HCEC 1CT (cell line): ENCODE results near the gene SEMA6B.

Experiments used
- DNase-seq: peaks from one replicate; pipeline ENCODE4 v3.0.0-alpha.2; 2017

The SEMA6B gene

DNA sequence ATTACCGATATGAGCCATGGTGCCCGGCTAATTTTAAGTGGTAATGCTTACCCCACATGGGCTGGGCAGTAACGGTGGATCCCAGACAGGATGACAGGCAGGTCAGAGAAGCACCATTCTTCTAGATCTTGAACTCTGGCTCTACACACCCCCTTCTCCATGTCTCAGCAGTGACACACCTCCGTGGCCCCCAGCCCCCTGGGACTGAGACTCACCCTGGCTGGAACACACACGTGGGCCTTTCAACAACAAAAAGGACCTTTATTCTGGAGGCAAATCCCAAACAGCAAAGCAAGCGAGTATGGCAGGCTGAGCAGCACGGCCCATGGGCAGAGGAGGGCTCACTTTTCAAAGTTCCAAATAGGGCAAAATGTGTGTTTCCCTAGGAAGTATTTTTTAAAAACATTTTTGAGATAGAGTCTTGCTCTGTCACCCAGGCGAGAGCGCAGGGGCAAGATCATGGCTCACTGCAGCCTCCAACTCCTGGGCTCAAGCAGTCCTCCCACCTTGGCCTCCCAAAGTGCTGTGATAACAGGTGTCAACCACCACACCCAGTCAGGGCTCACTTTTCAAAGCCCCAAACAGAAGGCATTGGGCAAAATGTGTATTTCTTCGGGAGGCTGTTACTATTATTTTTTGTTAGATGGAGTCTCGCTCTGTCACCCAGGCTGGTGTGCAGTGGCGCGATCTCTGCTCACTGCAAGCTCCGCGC is 37.0 kb downstream of the SEMA6B start:
- no peak for DNase-seq

DNA sequence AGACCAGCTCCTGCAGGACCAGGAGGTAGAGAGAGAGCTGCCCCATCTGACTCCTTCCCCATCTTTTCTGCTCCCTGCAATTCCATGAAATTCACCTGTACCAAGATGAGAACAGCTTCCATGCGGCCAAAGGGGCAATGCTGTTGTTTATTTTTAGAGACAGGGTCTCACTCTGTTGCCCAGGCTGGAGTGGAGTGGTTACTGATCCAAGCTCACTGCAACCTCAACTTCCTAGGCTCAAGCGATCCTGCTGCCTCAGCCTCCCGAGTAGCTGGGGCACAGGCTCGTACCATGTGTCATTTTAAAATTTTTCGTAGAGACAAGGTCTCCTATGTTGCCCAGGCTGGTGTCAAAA is 37.6 kb downstream of the SEMA6B start:
- no peak for DNase-seq

DNA sequence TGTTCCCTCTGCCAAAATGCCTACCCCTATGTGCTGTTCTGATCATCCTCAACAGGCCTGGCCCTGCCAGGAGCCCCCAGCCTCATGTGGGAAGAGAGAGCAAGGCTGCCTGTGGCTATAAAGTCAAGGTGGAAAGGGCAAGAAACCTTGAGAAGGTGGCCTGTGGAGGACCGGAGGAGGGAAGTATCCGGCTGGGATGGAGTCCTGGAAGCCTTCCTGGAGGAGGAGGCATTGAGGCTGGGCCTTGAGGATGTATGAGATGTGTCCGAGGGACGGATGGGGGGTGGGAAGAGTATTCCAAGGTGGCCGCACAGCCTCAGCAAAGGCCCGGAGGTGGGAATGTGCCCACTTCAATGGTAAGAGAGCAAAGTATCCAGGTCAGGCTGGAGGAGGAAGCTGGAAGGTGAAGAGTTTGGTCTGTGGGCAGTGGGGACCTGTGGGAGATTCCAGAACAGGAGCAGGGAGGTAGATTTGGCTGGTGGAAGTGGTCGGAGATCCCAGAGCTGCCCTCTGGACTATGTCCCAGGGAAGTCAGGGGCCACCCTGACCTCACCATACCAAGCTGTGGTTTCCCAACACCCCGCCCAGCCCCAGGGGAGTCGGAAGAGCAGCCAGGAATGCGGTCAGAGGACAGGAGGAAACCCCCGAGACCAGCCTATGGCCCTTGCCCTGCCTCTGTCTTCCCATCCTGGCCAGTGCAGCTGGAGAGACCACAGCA is 38.2 kb downstream of the SEMA6B start:
- no peak for DNase-seq

DNA sequence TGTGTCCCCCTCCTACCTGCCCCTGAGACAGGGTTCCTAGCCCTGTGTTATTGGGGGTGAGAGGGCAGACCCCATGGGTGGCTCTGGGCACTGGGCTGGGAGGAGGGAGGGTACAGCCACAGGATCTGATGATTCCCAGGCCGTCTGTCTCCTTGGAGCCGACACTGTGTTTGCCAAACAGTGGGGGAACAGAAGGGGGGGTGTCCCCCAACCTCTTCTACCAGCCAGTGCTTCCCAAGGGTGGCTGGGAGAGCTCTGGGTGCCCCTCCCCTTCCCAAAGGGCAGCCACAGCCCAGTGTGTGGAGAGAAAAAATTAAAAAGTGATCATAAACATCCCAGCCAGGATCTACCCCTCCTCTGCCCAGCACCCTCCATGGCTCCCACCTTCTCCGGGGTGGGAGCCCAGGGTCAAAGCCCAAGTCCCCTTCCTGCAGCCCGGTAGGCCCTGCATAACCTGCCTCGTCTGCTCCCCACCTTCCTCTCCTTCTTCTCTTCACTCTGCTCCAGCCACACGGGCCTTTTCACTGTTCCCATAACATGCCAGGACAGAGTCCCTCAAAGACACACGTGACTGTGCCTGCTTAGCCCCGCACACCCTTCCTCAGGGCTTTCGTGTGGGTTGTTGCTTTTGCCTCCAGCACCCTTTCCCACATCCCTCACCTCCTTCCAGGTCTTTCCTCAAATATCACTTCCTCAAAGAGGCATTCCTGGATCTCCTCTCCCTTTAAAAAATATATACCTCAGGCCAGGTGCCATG is 39.8 kb downstream of the SEMA6B start:
- no peak for DNase-seq

DNA sequence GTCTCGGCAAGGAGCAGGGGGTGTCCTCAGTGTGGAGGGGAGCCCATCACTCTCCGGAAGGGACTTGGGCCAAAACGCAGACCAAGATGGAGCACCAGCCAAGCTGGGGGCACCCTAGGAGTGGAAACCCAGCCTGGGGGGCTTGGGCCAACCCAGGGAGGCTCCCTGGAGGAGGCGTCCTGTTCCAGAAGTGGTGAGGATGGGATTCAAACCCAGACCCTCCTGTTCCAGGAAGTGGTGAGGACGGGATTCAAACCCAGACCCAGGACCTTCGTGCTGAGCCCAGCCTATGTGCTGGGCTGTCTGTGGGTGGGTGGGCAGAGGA is 40.4 kb downstream of the SEMA6B start:
- no peak for DNase-seq

DNA sequence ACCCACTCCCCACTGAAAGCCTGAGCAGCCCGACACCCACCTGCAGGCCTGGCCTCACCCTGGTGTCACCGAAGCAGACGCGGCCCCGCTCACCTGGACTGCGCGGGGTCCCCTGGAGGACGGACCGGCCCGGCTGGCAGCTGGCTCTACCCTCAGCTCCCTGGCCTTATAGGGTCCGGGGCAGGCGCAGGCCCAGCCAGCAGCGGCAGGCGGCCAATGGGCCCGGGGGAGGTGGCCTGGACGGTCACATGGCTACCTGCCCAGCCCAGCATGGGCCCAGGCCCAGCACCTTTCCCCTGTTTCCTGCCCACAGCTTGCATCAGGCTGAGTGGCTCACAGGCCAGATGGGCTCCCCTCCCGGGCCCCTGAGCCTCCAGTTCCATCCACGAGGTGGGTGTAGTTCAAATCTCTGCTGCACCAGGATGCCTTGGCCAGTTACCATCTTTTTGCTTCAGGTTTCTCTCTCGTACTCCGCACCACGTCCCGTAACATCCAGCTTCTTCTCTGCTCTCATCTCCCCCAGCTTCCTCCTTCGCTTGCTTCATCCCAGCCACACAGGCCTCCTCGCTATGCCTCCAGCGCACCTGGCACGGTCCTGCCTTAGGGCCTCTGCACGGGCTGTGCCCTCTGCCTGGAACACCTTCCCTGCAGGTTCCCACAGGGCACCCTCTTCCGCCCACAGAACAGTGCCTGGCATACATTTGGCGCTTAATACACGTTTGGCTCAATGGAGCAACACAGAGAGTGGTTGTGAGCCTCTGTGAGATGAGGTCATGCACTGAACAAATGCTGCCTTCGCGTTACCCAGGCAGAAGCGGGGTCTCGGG is 40.9 kb downstream of the SEMA6B start, which contains the start of gene PLIN4:
PLIN4 (minus strand) TSS at position 142 of the 827 bp plus-strand sequence. CDS start 214 bp downstream, outside the sequence.
- DNase-seq, result peak; percentile 15

DNA sequence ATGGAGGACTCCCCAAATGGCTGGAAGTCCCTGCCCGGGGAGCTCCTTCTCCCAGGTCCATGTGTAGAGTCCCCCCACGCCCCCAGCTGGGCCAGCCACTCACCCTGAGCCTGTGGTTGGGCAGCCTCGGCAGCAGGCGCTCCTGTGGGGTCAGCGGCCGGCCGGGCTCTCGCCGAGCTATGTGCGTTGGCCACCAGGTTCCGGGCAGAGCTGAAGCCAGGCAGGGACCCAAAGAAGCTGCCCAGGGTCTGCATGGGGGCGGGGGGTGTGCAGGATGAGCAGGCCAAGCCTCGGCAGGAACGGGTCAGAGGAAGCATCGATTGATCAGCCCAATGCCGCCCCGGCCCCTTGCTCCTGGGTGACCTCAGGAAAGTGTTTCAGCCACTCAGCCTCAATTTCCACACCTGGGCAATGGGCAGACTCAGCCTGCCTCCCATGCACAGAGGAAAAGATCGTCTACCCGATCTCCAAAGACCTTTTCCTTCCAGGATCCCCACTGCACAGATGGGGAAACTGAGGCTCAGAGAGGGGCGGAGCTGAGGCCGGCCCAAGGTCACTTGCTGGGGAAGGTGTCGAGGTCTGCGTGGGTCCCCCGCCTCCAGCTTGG is 41.9 kb downstream of the SEMA6B start:
- DNase-seq, result no peak

DNA sequence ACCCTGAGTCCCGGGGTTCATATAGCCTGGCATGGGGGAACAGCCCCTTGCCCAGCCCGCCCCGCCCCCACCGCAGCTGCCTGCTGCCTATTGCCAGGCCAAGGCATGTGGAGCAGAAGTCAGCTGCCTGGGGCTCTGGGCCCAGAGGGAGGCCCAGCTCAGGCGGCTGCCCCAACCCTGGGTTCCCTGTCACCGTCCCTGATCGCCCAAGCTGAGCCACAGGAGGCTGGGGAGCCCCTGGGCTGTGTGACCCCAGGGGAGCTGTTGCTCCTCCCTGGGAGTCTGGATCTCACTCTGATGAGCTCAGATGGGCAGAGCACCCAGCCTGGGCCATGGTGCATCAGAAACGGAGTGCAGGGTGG is 42.6 kb downstream of the SEMA6B start:
- no peak for DNase-seq

DNA sequence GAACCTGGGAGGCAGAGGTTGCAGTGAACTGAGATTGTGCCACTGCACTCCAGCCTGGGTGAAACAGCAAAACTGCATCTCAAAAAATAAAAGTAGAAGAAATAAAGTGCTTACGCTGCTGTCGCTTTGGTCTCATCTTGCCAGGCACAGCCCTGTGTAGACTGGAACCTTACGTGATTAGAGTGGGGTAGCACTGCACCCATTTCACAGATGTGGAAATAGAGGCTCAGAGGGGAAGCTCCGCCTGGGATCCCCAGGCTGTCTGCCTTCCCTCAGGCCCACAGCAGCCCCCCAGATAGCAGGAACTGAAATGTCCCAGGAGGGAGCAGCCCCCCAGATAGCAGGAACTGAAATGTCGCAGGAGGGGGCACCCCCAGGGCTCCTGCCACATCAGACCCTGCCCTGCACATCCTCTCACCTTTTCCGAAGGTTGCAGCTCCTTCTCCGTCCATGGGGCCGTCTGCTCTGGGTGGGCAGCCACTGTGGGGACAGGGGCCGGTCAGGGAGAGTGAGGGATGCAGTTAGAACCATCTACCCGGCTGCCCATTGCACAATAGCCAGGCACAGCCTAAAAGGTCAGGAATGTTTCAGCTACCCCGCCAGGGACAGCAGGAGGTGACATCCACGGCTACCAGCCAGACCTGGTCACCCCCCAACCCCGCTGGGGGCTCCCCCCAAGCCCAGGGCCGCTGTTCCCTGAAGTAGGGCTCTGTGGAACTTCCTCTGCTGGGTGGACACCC is 43.1 kb downstream of the SEMA6B start:
- DNase-seq, result no peak

DNA sequence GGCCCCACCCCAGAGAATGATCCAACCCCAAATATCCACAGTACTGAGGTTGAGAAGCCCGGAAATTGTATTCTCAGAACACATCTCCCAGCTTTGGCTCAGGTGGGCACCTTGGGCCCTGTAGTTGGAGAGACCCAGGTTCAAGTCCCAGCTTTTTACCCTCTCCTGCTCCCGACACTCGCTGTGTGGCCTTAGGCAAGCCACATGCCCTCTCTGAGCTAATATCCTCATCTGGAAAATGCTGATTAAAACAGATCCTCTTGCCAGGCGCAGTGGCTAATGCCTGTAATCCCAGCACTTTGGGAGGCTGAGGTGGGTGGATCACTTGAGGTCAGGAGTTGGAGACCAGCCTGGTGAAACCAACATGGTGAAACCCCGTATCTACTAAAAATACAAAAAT is 43.8 kb downstream of the SEMA6B start:
- no peak for DNase-seq

DNA sequence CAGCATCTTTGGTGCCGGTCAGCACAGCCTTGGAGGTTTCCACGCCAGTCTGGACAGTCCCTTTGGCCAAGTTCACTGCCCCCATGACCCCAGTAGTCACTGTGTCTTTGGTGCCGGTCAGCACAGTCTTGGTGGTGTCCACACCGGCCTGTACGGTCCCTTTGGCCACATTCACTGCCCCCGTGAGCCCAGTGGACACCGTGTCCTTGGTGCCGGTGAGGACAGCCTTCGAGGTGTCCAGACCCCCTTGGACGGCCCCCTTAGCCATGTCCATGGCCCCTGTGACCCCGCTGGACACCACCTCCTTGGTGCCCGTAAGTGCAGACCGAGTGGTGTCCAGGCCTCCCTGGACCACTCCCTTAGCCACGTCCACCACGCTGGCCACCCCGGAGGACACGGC is 46.2 kb downstream of the SEMA6B start:
- no peak for DNase-seq

DNA sequence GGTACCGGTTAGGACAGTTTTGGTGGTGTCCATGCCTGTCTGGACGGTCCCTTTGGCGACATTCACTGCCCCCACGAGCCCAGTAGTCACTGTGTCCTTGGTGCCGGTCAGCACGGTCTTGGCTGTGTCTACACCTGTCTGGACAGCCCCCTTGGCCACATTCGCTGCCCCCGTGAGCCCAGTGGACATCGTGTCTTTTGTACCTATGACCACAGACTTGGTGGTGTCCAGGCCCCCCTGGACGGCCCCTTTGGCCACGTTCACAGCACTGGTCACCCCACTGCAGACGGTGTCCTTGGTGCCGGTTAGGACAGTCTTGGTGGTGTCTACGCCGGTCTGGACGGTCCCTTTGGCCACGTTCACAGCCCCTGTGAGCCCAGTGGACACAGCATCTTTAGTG is 47.4 kb downstream of the SEMA6B start:
- DNase-seq, result no peak

DNA sequence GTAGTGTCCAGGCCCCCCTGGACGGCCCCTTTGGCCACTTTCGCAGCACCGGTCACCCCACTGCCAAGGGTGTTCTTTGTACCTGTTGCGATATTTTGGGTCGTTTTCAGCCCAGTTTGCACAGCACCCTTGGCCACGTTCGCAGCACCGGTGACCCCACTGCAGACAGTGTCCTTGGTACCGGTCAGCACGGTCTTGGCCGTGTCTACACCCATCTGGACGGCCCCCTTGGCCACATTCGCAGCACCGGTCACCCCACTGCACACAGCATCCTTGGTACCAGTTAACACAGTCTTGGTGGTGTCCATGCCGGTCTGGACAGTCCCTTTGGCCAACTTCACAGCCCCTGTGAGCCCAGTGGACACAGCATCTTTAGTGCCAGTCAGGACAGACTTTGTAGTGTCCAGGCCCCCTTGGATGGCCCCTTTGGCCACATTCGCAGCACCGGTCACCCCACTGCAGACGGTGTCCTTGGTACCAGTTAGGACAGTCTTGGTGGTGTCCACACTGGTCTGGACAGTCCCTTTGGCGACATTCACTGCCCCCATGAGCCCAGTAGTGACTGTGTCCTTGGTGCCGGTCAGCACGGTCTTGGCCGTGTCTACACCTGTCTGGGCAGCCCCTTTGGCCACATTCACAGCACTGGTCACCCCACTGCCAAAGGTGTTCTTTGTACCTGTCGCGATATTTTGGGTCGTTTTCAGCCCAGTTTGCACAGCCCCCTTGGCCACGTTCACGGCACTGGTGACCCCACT is 48.0 kb downstream of the SEMA6B start:
- no peak for DNase-seq

DNA sequence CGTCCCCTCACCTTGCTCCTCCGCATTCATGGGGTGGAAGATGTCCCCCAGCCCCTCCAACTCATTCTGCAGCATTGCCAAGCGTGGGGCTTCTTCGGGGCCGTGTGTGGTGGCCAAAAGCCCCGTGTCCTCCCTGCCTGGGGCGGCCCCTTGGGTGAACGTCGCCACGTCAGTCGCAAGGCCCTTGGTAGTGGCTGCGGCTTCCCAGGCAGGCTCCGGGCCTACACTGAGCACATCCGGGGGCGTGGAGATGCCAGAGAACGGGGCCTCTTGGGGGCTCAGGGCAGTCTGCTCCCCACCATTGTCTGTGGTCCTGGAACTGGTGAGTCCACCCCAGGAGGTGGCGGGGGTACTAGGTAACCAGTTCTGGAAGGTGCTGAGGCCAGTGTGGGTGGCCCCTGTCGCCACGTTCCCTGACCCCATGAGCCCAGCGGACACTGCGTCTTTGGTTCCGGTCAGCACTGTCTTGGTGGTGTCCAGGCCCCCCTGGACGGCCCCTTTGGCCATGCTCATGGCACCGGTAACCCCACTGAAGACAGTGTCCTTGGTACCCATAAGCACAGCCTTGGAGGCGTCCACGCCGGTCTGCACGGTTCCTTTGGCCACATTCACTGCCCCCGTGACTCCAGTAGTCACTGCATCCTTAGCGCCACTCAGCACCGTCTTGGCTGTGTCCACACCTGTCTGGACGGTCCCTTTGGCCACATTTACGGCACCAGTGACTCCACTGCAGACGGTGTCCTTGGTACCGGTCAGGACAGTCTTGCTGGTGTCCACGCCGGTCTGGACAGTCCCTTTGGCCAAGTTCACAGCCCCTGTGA is 48.8 kb downstream of the SEMA6B start:
- no peak for DNase-seq

DNA sequence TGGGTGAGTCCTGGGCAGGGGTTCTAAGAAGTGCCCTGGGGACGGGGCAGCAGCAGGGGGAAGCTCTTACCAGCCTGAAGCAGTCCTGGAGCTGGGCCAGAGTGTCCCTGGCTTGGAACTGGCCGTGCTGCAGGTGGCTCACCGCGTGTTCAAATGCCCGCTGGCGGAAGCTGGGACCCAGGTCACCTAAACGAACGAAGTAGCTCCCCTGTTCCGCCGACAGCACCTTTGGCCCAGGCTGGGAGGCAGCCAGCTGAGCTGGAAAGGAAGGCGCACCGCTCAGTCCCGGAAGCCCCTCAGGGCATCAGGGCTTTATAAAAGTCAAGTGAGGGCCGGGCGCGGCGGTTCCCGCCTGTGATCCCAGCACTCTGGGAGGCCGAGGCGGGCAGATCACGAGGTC is 50.8 kb downstream of the SEMA6B start:
- no peak for DNase-seq

DNA sequence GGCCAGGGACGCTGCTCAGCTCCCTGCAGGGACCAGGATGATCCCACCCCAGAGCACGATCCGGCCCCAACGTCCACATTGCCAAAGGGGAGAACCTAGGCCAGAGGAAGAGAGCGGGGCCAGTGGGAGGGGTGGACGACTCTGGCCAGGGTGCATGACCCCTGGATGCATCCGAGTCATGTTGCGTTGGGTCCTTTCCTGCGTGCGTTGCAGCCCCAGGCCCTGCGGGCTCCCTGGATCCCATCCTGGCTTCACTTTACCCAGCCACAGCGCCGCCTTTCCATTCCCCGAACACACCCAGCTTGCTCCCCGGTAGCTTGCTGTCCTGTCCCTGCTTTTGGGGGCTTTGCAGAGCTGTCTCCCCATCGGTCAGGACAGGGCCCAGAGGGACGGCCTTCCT is 51.7 kb downstream of the SEMA6B start:
- no peak for DNase-seq

DNA sequence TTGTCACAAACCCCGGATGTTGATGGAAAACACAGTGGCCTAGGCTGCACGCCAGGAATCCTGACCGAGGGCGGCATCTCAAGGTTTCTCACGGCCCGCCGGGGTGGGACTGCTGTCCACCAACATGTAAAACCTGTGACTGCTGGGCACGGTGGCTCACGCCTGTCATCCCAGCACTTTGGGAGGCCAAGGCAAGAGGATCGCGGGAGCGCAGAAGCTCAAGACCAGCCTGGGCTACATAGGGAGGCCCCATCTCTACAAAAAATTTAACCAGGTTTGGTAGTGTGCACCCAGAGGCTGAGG is 52.4 kb downstream of the SEMA6B start:
- DNase-seq, result no peak

DNA sequence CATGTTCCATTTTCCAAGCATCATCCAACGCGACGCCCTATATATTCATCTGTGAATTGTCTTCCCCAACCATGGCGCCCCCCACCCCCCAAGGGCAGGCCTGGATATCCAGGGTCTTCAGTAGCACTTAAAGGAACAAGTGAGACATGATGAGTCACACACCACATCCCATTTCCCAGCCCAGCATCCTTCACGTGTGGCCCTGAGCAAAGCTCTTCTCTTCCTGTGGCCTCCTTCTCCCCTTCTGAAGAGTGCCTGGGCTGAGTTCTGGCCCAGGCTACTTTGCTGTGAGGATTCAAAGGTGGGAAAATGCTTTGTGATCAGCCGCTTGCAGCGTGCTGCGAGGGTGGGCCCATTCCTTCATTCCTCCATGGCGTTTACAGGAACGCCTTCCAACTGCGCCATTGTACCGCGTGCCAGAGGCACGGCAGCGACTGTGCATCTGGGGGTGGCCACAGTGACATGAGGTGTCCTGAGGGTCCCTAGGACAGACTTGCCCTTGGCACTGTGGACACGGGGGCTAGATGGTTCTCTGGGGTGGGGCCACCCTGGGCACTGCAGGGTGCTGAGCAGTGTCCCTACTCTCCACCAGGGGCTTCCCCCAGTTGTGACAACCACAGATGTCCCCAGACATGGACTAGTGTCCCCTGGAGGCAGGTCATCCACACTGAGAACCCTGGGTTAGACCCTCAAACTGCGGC is 52.9 kb downstream of the SEMA6B start:
- DNase-seq, result peak; percentile 59

DNA sequence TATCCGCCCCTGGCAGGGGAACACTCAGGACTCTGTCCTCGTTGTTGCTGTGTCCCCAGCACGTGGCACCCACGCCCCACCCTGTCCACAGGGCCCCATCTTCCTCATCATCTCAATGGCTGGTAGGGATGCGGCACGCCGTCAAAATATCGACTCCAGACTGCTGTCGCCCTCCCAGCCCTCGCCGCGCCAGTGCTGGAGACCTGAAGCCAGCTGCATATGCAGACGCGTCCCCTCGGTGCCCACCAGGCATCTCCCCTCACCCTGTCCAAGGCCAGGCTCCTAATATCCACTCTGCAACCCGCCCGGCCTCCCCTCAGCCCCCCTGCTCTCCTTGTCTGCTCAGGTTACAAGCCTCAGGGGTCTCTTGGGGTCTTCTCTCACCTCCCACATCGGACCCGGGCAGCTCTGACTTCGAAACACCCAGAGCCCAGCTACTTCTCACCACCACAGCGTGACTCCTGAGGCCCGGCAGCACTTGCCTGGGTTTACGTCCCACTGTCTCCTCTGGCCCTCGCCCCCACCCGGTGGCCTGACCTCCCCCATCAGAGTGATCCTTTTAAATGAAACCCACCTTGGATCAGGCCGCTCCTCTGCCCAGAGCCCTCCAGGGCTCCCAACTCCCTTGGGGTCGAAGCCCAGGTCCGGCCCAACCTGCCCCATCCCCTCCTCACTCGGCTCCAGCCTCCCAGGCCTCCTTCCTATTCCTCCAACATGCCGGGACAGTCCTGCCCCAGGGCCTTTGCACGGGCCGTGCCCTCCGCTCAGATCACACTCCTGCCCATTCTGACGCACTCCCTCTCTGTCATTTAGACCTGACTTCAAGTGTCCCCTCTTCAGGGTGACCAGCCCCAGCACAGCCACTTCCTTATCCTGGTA is 53.7 kb downstream of the SEMA6B start:
- DNase-seq, result no peak
